ENCODE results near the gene TADA1.
"Not testable (repeated sequence)": the region's sequence is repeated elsewhere in the genome, so short reads cannot be mapped to it uniquely, and the experiment has no call there.

Gene TADA1

GRCh38 chr1:166840309-166841274 lies 35.5 kb downstream of the TADA1 start:
- DNase-seq, result no peak

- peak in 5 of 6 experiments; percentile 40 to 50 (median 47) for DNase-seq
Measured at GRCh38 chr1:166839600-166840308, 36.3 kb downstream of the TADA1 start.

DNA sequence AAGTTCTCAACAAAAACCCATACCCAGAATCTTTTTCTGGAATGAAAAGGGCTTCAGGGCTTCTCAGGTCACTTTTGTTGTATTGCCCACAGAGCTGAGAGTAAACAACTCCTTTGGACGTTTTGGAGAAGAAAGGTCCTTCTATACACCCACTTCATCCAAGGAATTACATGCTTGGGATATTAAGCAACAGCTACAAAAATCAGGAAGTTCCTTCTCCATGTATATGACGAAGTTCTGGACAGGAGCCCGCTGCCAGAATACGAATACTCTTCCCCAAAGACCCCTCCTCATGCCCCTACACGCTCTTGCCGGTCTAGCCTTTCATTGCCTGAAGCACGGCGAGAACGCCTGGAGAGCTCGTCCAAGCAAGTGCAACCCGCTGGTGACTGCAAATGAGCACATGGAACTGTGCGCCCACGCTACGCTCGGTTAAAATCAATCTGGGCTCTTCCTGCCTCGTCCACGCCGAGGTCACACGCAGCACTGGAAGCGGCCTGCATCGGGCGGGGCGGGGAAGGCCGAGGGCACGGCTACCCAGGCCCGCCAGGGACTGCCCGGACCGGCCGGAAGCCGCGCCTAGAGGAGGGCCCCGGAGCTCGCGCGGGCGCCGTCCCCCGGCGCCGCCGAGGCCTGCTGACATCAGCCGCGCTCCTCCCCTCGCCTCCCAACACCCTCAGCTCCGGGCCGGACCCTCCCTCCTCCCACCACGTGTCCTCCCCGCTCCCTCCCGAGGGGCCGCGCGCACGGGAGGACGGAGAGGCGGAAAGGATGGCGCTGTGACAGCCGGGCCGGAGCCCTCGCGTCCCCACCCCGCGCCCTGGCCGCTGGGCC lies 37.1 kb downstream of the TADA1 start, which contains the start of gene POGK:
TSS of gene POGK (plus strand) at position 710 of the 834 bp plus-strand sequence. CDS start 1,482 bp downstream, outside the sequence.
- peak; percentile 65 to 76 (median 71) for DNase-seq

DNA sequence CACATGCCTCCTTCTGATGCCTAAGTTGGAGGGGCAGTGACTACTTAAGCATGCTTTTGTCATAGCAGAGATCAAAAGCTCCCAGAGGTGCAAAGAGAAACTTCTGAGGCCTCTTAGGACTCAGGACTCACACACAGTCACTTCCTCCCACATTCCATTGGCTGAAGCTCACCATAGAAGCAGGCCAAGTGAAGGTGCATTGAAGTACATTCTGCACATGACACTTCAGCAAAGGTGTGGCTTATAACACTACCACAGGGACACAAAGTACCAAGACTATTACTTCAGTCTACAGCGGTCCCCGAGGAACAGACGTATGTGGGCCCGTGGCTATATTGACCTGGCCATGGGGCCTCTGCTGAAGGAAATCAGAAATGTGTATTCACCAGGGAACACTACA lies 39.3 kb downstream of the TADA1 start:
- DNase-seq, result no peak

DNA sequence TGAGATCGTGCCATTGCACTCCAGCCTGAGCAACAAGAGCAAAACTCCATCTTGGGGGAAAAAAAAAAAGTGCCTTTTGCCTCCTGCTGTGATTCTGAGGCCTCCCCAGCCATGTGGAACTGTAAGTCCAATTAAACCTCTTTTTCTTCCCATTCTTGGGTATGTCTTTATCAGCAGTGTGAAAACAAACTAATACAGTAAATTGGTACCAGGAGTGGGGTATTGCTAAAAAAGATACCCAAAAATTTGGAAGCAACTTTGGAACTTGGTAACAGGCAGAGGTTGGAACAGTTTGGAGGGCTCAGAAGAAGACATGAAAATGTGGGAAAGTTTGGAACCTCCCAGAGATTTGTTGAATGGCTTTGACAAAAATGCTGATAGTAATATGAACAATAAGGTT lies 46.3 kb downstream of the TADA1 start:
- DNase-seq, result not testable (repeated sequence)

DNA sequence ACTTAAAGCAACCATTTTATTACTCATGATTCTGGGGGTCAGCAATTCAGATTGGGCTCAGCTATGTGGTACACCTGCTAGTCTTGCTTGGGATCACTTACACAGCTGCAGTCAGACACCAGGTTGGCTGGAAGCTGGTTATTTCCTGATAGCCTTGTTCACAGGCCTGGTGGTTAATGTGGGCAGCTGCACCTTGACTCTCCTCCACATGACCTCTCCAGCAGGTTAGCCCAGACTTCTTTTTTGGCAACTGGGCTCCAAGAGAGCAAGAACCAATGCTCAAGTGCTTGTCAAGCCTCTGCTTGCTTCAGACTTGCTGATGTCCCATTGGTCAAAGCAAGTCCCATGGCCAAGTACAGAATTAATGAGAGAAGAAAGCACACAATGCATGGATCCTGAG lies 48.6 kb downstream of the TADA1 start:
- DNase-seq, result no peak

GRCh38 chr1:166822385-166822784 lies 53.7 kb downstream of the TADA1 start:
- no peak for DNase-seq

- no peak for DNase-seq
Measured at GRCh38 chr1:166819974-166820373, 56.1 kb downstream of the TADA1 start.

DNA sequence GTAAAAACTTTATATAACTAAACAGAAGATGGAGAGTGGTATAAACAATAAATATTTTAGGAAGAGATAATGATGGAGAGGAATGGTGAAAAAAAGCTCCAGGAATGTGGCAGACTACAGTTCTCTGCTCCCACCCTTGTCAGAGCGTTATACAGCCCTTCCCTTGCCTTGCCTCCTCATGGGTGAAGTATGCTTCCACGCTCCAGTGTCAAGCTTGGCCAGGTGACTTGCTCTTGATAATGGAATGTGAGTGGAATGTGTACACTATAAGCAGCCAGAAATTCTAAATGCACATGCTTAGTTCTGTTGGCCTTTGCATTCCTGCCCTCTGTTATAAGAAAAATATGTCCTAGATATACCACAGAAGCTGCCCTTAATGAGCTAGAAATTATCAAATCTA lies 61.5 kb downstream of the TADA1 start:
- no peak for DNase-seq

DNA sequence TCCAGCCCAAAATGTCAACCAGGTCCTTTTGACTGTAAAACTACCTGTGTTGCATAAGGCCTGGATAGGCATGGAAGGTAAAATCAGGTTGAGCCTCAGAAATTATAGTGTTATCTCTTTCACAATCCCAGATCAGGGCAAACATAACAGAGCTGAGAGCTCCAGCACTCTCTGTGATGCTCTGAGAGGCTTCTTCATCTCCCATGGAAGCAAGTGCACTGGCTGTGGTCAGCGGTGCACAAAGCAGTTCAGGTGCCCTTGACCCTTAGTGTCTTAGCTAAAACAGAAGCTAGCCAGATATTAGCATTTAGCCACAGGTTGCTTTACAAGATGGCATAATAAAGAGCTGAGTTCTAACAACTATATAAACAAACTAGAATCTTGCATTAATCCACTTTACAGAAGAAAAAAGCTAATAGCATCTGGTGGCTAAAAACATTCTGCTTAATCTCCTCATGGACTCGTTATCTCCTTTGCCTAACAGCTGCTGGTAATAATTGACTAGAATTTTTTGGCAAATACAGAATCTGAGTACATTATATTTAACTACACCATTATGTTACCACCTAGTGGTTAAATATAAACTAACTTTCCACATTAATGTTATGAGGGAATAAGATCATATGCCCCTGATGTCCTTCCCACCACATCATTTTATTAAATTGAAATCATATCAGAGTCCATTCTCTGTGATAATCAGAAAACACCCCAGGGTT lies 62.4 kb downstream of the TADA1 start:
- DNase-seq, result no peak

- no peak for DNase-seq
Measured at GRCh38 chr1:166811691-166812090, 64.4 kb downstream of the TADA1 start.

GRCh38 chr1:166808952-166809351 lies 67.1 kb downstream of the TADA1 start:
- DNase-seq, result no peak

Measured in stimulated activated naive CD4-positive, alpha-beta T cell (primary cell).